Heart right ventricle (tissue), 16 donors: ENCODE data around the gene CDKAL1. TPM values are rescaled to one million over a fixed set of nuclear protein-coding genes. Genes with fewer than 3 reads are reported as not detected.

Experiments used
- ATAC-seq, 8 donors: fragments of 200-7000 bp; cut with Tn5 transposase; one replicate each; pipeline ENCODE4 v1.9.1; 2020; ENCODE audit warnings: mild to moderate bottlenecking in 8 of 8, moderate library complexity in 8 of 8, moderate number of reproducible peaks in 1 of 8
- DNase-seq, 2 donors: peaks; one replicate each; pipeline ENCODE4 v3.0.0-alpha.2; 2020
- H3K27ac ChIP-seq, 10 donors: fragments of 200-600 bp; sonication (generic) in 2 of 10; one replicate each; pipeline versions ENCODE4 v1.5.0 to v1.8.0; 2020 to 2022; ENCODE audit warnings: mild to moderate bottlenecking in 3 of 10
- H3K27me3 ChIP-seq, 7 donors: fragments of 200-600 bp; one replicate each; pipeline ENCODE4 v1.8.0; 2021 to 2022; ENCODE audit warnings: mild to moderate bottlenecking in 2 of 7
- H3K36me3 ChIP-seq, 9 donors: fragments of 200-600 bp; sonication (generic) in 1 of 9; one replicate each; pipeline versions ENCODE4 v1.5.0 to v1.8.0; 2020 to 2022; ENCODE audit warnings: mild to moderate bottlenecking in 2 of 9
- H3K4me1 ChIP-seq, 9 donors: fragments of 200-600 bp; sonication (generic) in 1 of 9; one replicate each; pipeline versions ENCODE4 v1.5.0 to v1.8.0; 2020 to 2022; ENCODE audit warnings: mild to moderate bottlenecking in 4 of 9
- H3K4me3 ChIP-seq, 10 donors: fragments of 200-600 bp; sonication (generic) in 2 of 10; one replicate each; pipeline versions ENCODE4 v1.5.0 to v1.8.0; 2020 to 2022; ENCODE audit warnings: mild to moderate bottlenecking in 7 of 10, moderate library complexity in 2 of 10
- H3K9me3 ChIP-seq, 11 donors: fragments of 200-600 bp in 10 of 11; sonication (generic) in 2 of 11; one replicate each; pipeline versions ENCODE4 v1.5.0 to v1.8.0; 2013 to 2022; ENCODE audit warnings: mild to moderate bottlenecking in 2 of 11, control low read depth in 1 of 11, moderate library complexity in 1 of 11
- WGBS, 2 donors: extraction: QIAGEN DNeasy Blood & Tissue Kit; methylation state at CpG; one replicate each; pipeline ENCODE4 v1.1.7; 2013; ENCODE audit warnings: inconsistent platforms in 1 of 2; 5-methylcytosine and 5-hydroxymethylcytosine counted together
- intact Hi-C, 10 donors: fragments of 100-400 bp; cut with DNase I; formaldehyde crosslinking; loops; one replicate each; pipeline versions ENCODE4 v1.11.1 to v1.14.2; 2022
- polyA plus RNA-seq, 2 donors: library from polyadenylated mRNA; stranded (reverse); fragments of 200-250 nt; gene quantifications; one replicate each; pipeline ENCODE4 v1.2.3, GENCODE V29; 2013
- total RNA-seq, 10 donors: library from RNA; stranded (reverse); fragmentation: NEBNext Ultra II Directional in 3 of 10; extraction: Animal tissue kit (Norgen Biotek cat#: 25700) in 3 of 10; gene quantifications; one replicate each; pipeline versions ENCODE4 v1.2.1 to v1.2.4, GENCODE V29; 2021 to 2023
- TF ChIP-seq, protein P1 (sequence below), 9 donors: fragments of 200-600 bp; sonication (generic) in 2 of 9; IDR thresholded peaks; one replicate each; pipeline versions ENCODE4 v1.5.0 to v1.8.0; 2021 to 2022; ENCODE audit warnings: antibody characterized with exemption in 9 of 9, mild to moderate bottlenecking in 5 of 9, moderate library complexity in 1 of 9
- donor health status: Arrhythmogenic right ventricular cardiomyopathy.
- donor health status: ischemic (EF 13 %, LVEDD 7.1; RV severe dilation, severe dysfunction).
- donor health status: healthy with polysubstance abuse.
- donor health status: DM: no; HTN: yes; CAD: no.
- donor health status: DM: no; HTN: no; CAD: no.
- donor health status: ischemic (EF 25% LVEDD 6.9; RV normal size, moderate dysfunction).
- donor health status: ischemic (EF 25% LVEDD 5.7; RV mildly dilated, moderate dysfunction).
- donor health status: healthy.
- donor health status: DM: yes; HTN: yes; CAD: no.
- donor health status: Ischemic cardiomyopathy.
- donor health status: ischemic (EF 35%, LVEDD 5.7; RV mildly dilated, moderate dysfunction).
- donor health status: nonischemic (EF 11% LVEDD 7.7; RV severe dilation, severe dysfunction).
- donor health status: DM: yes; HTN: yes; CAD: no.
- donor health status: PGD.
- donor health status: ischemic (EF 29% LVEDD 5.4; RV normal size, mild dysfunction).
- donor health status: nonischemic (EF 23%, LVEDD 6.1; RV moderate dilation, normal function).

The CDKAL1 gene
- total and polyA plus RNA-seq, 12 donors = 3.2 to 14.0 (median 10.6) TPM

GRCh38 chr6:20978151-20978614 is 443.9 kb downstream of the CDKAL1 start:
- peaks cover 0 to 2% (median 0%) of the 10 kb centered on the region in 11 donors for H3K9me3 ChIP-seq
- no peaks in the 10 kb centered on the region for H3K27me3 ChIP-seq
- 78 to 82% methylated on average over 5 of the region's 5 CpGs for WGBS, 2 donors
- DNase-seq (no peak), ATAC-seq (no peak)
- TF ChIP-seq, protein P1, sequence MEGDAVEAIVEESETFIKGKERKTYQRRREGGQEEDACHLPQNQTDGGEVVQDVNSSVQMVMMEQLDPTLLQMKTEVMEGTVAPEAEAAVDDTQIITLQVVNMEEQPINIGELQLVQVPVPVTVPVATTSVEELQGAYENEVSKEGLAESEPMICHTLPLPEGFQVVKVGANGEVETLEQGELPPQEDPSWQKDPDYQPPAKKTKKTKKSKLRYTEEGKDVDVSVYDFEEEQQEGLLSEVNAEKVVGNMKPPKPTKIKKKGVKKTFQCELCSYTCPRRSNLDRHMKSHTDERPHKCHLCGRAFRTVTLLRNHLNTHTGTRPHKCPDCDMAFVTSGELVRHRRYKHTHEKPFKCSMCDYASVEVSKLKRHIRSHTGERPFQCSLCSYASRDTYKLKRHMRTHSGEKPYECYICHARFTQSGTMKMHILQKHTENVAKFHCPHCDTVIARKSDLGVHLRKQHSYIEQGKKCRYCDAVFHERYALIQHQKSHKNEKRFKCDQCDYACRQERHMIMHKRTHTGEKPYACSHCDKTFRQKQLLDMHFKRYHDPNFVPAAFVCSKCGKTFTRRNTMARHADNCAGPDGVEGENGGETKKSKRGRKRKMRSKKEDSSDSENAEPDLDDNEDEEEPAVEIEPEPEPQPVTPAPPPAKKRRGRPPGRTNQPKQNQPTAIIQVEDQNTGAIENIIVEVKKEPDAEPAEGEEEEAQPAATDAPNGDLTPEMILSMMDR (IDR thresholded peaks at IDR 0.05) = no peak
- no peak overlapping the region for H3K4me3 ChIP-seq
- H3K4me1 ChIP-seq = no peaks in the 10 kb centered on the region
- intact Hi-C loops = no loop called here
- no peak overlapping the region for H3K27ac ChIP-seq
- H3K36me3 ChIP-seq = no peaks in the 10 kb centered on the region

DNA sequence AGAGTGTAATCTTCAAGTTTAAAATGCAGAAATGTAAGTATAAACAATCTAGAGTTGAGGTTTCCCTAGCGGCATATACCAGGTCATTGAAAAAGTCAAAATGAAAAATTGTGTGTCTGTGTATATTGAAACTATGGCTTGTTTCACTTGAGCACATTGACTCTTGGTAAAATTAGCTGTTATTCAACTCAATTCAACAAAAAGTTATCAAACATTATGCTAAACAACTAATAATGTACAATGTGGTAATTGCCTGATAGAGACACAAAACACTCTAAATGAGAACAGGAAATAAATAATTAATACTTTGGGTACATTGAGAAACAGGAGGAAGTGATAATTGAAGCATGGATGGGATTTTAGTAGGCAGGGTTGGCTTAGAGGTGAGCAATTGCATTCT is 444.8 kb downstream of the CDKAL1 start:
- intact Hi-C loops = no loop called here
- Histone ChIP-seq H3K9me3 (peaks cover 0 to 11% (median 4%) of the 10 kb centered on the region in 11 donors), H3K4me1 (no peaks in the 10 kb centered on the region), H3K4me3 (no peak overlapping the region), H3K36me3 (peaks cover 0 to 1% (median 0%) of the 10 kb centered on the region in 9 donors), H3K27me3 (no peaks in the 10 kb centered on the region), H3K27ac (no peak overlapping the region)
- TF ChIP-seq, protein P1 (IDR thresholded peaks at IDR 0.05) = no peak
- DNase-seq (no peak), ATAC-seq (no peak)
- WGBS, 2 donors = 96 to 100% methylated on average over 1 of the region's 1 CpG

GRCh38 chr6:20983961-20984360 is 449.7 kb downstream of the CDKAL1 start:
- H3K27me3 ChIP-seq = no peaks in the 10 kb centered on the region
- TF ChIP-seq, protein P1 (IDR thresholded peaks at IDR 0.05) = no peak
- H3K27ac ChIP-seq = no peak overlapping the region
- peaks cover 0 to 9% (median 0%) of the 10 kb centered on the region in 9 donors for H3K36me3 ChIP-seq
- peak in 2 of 8 donors; percentile 14 to 44 for ATAC-seq
- H3K4me1 ChIP-seq = no peaks in the 10 kb centered on the region
- intact Hi-C loops = no loop called here
- no peak overlapping the region for H3K4me3 ChIP-seq
- no peak for DNase-seq
- WGBS, 2 donors = 97 to 98% methylated on average over 5 of the region's 5 CpGs
- peaks cover 0 to 27% (median 10%) of the 10 kb centered on the region in 11 donors for H3K9me3 ChIP-seq

- intact Hi-C loops = no loop called here
- no peak for DNase-seq
- ATAC-seq = no peak
- Histone ChIP-seq H3K9me3 (peaks cover 0 to 27% (median 10%) of the 10 kb centered on the region in 11 donors), H3K4me1 (no peaks in the 10 kb centered on the region), H3K4me3 (no peak overlapping the region), H3K27me3 (no peaks in the 10 kb centered on the region), H3K27ac (no peak overlapping the region), H3K36me3 (peaks cover 0 to 9% (median 0%) of the 10 kb centered on the region in 9 donors)
- WGBS, 2 donors = 77 to 82% methylated on average over 1 of the region's 1 CpG
- TF ChIP-seq, protein P1 (IDR thresholded peaks at IDR 0.05) = no peak
Measured at GRCh38 chr6:20985821-20986220, 451.6 kb downstream of the CDKAL1 start.
